ENCODE data around the gene SMU1.
"Not testable (repeated sequence)": the region's sequence is repeated elsewhere in the genome, so short reads cannot be mapped to it uniquely, and the experiment has no call there.

The SMU1 gene

DNA sequence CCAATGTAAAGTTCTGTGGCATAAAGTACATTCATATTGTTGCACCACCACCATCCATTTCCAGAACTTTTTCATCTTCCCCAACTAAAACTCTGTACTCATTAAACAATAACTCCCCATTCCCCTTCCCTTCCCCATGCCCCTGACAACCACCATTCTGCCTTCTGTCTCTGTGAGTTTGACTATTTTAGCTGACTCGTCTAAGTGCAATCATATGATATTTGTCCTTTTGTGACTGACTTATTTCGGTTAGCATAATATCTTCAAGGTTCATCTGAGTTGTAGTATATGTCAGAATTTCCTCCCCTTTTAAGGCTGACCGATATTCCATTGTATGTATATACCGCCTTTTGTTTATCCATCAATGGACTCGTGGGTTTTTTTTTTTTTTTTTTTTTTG, 29.0 kb upstream of the SMU1 start:
- no peak for DNase-seq

DNA sequence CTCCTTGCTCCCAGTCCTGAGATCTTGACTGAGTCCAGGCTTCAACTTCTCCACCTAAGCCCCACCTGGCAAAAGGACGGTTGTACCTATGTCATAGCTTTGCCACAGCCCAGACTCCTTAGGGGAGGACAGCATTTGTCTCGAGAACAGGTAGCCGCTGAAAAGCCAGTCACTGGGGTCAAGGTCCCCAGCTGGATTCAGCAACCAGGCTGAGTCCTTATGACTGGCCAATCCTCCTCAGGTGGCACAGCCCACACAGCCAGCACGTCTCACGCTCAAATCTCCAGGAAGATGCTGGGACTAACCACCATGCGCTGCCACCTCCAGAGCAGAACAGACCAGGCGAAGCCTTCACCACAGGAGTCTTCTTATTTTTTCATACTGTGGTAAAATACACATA, 27.9 kb upstream of the SMU1 start:
- DNase-seq, result no peak

DNA sequence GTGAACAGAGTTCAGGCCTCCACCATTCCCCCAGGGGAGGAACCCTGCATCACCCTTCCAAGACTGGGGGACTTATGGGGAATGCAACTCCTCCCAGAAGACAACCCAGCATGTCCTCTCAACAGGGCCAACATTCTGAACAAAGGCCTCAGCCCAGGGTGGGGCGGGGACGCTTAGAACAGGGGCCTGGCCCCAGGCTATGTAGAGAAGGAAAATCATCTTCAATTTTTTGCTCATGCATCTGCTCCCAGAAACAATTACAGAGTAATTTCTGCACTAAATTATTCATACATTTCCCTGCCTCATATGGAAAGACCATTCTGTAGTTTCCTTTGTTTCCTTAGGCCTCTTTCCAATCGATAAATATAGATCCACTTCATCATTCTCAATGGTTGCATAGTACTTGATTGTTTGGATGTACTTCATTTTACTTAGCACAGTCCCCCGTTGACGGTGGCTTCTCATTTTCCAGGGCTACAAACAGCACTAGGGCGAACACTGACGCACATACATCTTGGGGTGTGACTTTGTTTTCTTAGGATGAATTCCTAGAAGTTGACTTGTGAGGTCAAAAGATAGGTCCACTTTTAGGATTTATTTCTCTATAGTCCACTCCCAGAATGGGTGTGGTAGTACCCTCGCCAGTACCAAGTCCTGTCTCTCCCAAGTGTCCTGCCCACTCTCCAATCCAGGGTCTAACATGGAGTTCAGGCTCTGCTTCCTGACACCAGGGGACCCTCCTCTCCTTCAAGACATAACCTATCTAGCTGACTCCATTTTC, 27.2 kb upstream of the SMU1 start:
- no peak for DNase-seq

DNA sequence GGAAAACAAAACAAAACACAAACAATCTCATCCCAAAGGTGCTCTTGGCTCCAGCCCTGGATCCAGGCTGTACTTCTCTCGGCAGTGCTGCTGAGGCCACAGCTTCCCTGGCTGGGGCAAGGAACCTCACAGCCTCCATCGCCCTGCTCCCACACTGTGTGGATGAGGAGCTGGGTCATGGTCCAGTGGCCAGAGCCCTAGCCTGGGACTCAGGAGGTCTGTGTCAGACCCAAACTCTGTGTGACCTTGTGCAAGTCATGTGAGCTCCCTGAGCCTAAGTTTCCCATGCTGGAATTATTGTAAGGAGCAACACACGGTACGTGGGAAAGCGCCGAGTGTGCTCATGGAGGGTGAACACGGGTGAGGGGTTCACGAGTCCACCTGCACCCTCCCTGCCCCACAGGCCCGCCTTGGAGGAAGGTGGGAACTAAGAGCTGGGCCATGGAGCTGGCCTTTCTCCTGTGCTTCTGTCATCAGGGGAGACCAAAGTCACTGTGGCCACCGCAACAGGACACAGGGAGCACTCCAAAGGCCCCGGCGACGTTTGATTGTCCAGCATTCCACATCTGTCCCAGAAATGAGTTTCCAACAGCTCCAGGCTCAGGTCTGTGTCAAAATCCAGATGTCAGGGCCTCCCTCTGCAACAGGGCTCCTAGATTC, 26.2 kb upstream of the SMU1 start:
- no peak for DNase-seq

DNA sequence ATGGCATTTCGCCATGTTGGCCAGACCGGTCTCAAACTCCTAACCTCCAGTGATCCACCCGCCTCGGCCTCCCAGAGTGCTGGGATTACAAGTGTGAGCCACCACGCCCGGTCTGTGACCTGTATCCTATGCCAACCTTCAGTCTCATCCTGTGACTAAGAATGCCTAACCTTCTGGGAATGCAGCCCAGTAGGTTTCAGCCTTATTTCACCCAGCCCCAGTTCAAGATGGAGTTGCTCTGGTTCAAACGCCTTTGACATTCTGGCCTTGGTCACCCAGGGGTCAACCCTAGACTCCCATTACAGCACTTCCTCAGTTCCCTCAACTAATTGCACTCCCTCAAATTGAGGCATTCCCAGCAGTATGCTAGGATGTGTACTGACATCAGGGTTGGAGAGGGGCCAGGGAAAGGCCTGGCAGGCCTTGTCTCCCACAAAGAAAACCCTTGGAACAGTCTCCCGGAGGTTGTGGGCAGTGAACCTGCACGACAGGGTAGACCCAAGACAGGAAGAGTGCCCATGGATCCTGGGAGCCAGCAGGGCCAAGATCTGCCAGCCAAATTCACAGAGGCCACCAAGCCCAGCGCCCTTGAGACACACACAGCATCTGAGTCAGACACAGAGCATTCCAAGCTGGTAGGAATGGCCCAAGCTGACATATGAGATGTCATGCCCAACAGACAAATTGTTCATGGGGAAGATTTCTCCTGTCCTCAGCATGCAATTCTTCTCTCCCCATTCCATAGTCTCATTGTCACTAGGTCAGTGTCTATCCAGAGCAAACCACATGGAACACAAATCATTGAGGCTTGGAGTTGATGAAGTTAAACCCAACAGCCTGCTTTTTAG, 24.9 kb upstream of the SMU1 start:
- DNase-seq, result peak; percentile 93

DNA sequence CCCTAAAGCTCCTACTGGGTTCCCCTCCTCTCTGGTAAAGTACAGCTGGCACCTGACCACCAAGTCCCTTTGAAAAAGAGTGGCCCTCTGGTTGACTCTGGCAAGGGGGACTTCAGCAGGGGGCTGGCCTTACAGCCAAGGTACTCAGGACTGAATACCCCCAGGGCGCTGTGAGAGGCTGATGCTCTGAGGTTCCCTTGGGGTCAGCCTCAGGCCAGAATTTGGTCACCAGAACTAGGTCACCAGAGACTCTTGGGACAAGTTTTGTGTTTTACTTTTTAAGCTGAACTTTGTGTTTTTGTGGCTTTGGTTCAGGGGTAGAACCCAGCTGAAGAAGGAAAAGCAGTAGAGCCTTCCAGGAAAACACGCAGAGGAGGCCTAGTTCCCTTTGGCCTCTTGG, 23.3 kb upstream of the SMU1 start:
- DNase-seq, result no peak

DNA sequence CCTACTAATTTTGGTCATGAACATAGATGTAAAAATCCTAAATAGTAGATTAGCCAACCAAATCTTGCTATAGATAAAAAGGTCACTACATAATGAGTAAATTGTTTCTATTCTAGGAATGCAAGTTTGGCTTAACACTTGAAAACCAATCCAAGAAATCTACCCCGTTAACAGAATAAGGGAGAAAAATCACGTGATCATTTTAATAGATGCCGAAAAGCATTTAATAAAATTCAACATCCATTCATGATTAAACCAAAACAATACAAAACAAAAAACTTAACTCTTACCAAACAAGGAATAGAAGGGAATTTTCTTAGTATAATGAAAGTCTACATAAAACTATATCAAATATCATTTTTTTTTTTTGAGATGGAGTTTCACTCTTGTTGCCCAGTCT, 20.7 kb upstream of the SMU1 start:
- DNase-seq, result no peak

DNA sequence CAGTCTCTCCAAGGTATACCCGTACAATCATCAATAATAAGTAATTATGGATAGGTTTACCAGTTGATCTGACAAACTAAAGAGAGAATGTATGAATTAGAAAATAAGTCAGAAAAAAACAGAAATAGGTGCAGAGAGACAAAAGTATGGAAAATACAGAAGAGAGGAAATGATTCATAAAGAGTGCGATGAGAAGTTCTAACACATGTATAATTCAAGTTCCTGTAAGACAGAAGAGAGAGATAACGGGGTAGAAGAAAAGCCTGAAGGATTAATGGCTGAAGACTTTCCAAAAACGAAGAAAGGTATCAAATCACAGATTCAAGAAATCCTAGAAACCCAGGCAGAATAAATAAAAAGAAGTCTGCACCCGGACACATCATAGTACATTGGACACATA, 16.2 kb upstream of the SMU1 start:
- DNase-seq, result no peak

DNA sequence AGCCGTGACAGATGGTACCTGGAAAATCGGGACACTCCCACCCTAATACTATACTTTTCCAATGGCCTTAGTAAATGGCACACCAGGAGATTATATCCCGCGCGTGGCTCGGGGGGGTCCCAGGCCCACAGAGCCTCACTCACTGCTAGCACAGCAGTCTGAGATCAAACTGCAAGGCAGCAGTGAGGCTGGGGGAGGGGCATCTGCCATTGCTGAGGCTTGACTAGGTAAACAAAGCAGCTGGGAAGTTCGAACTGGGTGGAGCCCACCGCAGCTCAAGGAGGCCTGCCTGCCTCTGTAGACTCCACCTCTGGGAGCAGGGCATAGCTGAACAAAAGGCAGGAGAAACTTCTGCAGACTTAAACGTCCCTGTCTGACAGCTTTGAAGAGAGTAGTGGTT, 9.2 kb upstream of the SMU1 start:
- DNase-seq, result not testable (repeated sequence)

DNA sequence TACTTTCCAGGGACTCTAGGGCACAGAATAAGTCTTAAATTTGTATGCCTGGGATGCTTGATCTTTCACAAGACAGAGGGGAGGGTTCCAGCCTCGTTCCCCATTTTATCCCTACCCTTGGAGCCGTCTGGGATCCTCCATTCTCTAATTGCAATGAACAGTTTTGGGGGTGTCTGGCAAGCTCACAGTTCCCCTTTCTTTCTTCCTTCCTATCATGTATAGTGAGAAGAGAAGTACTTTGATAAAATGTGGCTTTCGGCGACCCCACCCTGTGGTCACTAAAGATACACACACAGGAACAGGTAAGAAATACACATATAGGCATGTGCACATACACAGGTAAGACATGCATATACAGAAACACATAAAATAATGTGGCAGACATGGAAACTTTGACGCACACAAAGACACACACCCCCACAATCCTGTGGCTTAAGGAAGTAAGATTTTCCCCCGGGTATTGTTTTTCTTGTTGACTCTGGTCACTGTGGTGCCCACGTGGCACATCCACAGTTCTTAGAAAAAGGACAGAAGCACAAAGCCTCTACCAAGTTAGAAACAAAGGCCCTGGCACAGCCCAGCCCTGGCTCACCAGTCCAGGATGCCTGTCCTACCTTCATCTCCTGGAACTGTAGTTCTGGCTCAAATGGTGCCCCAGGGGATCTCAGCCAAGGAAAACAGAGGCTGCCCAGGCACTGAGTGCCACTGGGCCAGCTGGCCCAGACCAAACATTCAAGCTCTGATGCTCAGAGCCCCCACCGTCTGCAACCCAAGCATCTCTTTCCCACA, 6.3 kb upstream of the SMU1 start:
- DNase-seq, result no peak

DNA sequence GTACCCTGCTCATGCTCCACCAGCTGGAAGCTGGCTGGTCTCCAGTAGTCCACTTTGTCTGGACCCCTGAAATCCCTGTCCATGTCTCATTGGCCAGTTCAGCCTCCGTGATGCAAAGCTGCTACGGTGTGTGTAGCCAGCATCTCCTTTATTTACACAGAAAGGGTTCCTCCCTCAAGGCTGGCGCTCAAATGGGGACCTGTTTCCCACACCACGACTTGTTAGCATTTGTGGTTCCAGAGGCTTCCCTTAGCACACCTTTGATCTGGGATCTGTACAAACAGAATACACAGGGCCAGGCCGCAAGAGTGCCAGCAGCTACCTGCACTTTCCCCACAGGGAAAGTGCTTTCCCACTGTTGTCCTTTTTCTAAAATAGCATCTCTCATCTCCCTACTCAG, 5.7 kb upstream of the SMU1 start:
- DNase-seq, result no peak

DNA sequence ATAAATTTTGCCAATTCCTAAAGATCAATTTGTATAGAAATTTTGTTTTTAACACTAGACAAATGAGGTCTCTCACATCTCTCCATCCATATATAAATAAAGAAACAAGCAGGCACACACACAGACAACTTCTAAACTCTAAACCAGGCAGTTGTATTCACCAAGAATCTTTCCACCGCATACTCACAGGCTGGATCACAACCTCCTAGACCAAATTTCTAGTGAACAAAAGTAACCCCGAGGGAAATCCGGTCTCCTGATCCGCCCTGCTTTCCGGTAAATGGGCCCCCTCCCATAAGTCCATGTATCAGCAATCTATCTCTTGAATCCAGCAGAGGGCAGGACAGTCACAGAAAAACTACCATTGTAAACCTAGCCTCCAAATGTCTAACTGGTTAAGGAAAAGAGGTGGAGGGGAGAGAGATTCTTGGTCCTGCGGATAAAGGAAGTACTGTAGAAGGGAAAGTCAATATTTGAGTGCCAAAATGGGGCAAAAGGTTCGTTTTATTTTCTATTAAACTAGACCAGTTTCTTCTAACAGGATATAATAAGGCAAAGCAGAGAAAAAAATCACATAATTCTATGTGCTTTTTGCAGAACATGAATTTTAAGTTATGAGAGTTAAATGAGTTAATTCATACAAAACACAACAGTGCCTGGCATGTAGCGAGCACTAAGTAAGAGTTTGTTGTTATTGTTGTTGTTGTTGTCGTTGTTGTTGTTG, 4.8 kb upstream of the SMU1 start:
- peak; percentile 88 for DNase-seq

DNA sequence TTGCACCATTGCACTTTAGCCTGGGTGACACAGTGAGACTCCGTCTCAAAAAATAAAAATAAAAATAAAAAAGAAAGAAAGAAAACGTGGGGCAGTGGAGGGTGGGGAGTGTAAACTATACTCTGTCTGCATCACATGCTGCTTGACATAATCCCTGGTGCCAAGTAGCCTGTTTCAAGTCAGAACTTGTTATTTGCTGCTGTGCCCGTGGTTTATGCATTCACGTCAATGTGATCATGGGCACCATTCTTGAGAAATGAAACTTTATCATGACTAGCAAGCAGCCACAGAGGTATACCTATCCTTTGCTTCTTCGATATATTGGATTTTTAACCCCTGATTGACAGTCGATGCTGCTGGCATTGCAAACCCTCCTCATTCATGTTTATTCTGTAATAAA, 4.1 kb upstream of the SMU1 start:
- DNase-seq, result no peak

DNA sequence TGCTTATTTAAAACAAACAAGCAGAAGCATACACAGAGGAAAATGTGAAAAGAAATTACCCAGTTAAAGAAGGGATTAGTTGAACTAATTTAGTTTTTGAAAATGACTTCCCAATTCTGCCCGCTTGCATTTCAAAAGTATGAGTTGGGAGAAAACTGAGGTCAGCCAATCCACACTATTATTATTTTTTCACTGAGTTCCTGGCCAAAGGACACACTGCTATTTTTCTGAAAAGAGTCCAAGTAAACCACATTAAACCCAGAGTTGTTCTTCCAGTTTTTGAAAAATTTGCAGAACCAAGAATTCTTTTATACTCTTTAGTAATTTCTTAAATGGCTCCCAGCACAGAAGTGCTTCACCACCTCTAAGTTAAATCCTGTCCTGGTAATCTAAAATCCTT, 7.5 kb downstream of the SMU1 start:
- no peak for DNase-seq

DNA sequence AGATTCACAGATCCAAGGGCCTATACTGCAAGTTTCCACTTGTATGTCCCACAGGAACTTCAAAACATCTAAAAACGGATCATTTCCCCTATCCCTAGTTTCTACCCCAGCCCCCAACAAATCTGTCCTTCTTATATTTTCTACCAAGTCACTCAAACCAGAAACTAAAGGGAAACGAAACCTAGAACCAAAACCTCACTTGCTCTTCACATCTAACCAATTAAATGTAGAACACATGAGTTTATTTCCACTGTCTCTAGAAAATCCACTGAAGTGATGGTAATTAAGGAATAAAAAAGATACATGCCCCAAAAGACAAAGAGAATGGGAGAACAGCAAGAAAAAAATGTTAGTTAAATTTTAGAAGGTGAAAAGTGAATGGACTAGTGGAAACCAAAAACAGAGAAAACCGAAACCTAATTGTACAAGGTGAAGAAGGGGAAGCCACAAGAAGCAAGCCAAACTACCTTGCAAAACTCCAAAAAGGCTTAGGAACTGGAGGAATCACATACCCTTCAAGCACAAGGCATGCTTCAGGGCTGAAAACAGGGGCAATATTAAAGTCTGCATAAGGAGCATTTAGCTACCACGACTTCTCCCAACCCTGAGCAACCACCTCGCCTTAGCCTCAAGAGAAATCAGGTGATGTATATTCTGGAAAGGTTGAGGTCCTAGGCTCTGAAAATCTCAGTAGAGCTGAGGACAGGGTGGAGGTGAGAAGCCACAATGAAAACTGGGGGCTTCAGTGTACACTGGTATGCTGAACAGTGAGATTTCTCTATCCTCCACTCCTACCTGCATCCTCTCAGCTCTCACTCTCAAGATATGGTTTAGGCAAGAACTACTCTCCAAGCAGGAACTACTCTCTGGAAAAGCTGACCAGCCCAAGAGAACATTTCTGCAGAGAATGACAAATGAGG, 11.1 kb downstream of the SMU1 start:
- no peak for DNase-seq

DNA sequence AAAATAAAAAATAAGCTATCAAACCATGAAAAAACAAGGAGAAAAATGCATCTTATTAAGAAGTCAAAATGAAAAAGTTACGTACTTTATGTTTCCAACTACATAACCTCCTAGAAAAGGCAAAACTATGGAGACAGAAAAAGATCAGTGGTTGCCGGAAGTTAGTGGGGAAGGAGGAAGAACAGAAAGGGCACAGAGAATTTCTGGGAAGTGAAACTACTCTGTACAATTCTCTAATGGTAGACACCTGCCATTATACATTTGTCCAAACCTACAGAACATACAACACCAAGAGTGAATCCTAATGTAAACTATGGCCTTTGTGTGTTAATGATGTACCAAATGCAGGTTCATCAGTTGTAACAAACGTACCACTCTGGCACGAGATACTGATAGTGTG, 25.3 kb downstream of the SMU1 start:
- no peak for DNase-seq

DNA sequence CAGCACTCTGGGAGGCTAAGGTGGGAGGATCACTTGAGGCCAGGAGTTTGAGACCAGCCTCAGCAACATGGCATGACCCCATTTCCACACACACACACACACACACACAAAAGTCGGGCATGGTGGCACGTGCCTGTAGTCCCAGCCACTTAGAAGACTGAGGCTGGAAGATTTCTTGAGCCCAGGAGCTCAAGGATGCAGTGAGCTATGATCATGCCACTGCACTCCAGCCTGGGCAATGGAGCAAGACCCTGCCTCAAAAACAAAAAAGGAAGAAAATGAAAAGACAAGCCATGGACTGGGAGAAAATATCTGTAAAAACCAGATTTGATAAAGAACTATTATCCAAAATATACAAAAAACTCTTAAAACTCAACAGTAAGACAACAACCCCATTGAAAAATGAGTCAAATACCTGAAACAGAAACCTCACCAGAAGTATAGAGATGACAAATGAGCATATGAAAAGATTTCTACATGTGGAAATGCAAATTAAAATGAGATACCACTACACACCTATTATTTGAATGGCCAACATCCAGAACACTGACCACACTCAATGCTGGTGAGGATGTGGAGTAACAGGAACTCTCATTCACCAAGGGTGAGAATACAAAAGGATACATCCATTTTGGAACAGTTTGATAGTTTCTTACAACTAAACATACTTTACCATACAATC, 26.7 kb downstream of the SMU1 start:
- DNase-seq, result no peak

DNA sequence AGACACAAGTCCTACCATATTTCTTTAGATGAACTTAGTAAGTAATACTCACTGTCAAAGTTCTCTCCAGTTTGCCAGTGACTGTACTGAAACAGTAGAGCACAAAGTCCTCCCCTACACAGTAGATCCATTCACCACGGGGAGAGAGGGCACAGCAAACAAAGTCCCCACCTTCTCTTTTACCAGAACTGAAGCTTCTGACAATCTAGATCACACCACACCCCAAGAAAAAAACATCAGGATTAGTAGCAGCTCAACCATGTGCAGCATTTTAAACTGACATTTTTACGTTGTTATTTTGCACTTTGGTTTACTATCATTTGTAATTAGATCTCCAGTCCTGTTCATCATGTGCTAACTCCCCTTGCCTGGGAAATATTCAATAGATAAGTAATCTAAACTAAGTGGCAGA, 28.4 kb downstream of the SMU1 start:
- DNase-seq, result no peak

DNA sequence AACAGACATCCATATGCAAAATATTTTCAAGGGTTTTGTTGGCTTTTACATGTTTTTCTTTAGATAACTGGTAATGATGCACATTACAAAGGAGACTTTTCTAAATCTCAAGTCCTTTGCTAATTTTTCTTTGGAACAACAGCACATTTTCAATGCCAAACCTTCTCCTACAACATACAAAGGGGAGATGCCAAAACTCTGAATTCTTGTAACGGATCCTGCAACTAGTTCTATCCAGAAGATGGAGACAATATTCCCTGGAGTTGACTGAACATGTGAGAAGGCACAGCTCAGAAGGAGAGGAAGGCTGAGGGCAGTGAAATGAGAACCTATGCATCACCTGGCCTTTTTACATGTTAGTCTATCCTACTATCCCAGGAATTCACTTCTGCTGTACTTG, 30.4 kb downstream of the SMU1 start:
- DNase-seq, result no peak

DNA sequence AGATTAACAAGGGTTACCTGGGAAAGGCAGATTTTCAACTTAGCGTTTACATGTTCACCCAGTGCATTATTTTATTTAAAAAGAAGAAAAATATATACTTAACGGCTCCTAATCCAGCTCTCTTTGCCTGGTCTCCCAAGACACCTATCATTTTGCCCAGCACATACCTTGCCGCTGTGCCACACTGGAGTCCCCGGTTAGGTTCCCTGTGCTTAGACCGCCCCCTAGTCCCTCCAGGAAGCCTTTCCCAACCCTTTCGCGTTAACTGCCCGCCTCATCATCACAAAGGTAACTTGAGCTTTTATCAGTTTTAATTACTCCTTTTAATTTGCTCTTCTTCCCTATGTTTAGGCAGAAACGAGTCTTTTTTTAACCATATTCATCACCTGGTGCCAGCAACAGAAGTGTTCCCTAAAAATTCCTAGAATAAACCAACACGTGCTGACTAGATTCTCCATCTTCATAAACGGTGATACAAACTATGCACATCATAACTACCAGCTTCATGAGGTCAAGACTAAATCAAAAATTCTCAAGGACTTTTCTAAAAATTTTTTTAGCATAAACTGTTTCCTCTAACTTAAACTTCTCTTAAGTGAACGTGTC, 31.7 kb downstream of the SMU1 start:
- DNase-seq, result peak; percentile 15

All from fibroblast of skin of scalp (primary cell).